K562 (cell line): ENCODE results near the gene UNC45A. TPM values are rescaled to one million over a fixed set of nuclear protein-coding genes. Genes with fewer than 3 reads are reported as not detected.

Source experiments
- ATAC-seq: fragments of 200-7000 bp; cut with Tn5 transposase; 3 replicates; pipeline ENCODE4 v1.9.1; 2020; ENCODE audit warnings: moderate library complexity
- BruUV-seq: library from RNA; stranded (reverse); fragments of 400-500 nt; replicated peaks from 2 replicates; lab custom pipeline; 2021; lab: Mats Ljungman, UMichigan
- CTCF ChIA-PET: fragments of 300-600 bp; formaldehyde crosslinking; extraction: SDS; loops from one replicate; lab custom pipeline; 2021; ENCODE audit warnings: low intra/inter-chr PET ratio; lab: Yijun Ruan, JAX
- POLR2A ChIA-PET: fragments of 300-600, 350-650 bp; sonication (Branson Sonifier 250); formaldehyde crosslinking; extraction: SDS; loops from one replicate; lab custom pipeline; 2021; ENCODE audit warnings: antibody characterized with exemption, inconsistent platforms; lab: Yijun Ruan, JAX
- DNase-seq, 4 experiments: peaks; one replicate each; pipeline versions ENCODE4 v3.0.0 to v3.0.0-alpha.2; 2011 to 2018; ENCODE audit warnings: low spot score in 3 of 4, mixed read lengths in 3 of 4; ENCODE audit errors: extremely low read depth in 1 of 4
- FAIRE-seq: peaks from 2 replicates; lab custom pipeline; 2011; peaks lifted over from hg19 to GRCh38; lab: Jason Lieb, UNC
- H2AFZ ChIP-seq: 2 replicates; pipeline ENCODE4 v1.6.0; 2011; ENCODE audit warnings: low read depth, low read length, control low read depth, inconsistent platforms
- H3K27ac ChIP-seq: fragments of 200-600 bp; 3 replicates; pipeline ENCODE4 v1.8.0; 2011; ENCODE audit warnings: low read depth, mild to moderate bottlenecking, control low read depth, inconsistent platforms, low read length, moderate library complexity, mixed read lengths; ENCODE audit errors: extremely low read depth
- H3K27me3 ChIP-seq, 2 experiments: fragments of 300-600 bp in 1 of 2; 2 replicates in 1 of 2; 3 replicates in 1 of 2; pipeline versions ENCODE4 v1.6.0 to v1.8.0; 2011; ENCODE audit warnings: inconsistent platforms in 2 of 2, low read length in 2 of 2, mild to moderate bottlenecking in 1 of 2, mixed read lengths in 1 of 2, moderate library complexity in 1 of 2; ENCODE audit not compliant: control insufficient read depth in 2 of 2, insufficient read depth in 2 of 2
- H3K36me3 ChIP-seq: fragments of 300-600 bp; 3 replicates; pipeline ENCODE4 v1.8.0; 2011; ENCODE audit warnings: mild to moderate bottlenecking, low read length, inconsistent platforms; ENCODE audit not compliant: control insufficient read depth, insufficient read depth
- H3K4me1 ChIP-seq, 2 experiments: fragments of 200-600 bp in 1 of 2; replicated peaks in 1 of 2; 2 replicates in 1 of 2; 3 replicates in 1 of 2; pipeline versions ENCODE4 v1.5.1 to v1.8.0; 2011; ENCODE audit warnings: inconsistent platforms in 2 of 2, low read length in 2 of 2, mild to moderate bottlenecking in 1 of 2, mixed read lengths in 1 of 2, moderate library complexity in 1 of 2; ENCODE audit not compliant: control insufficient read depth in 2 of 2, insufficient read depth in 2 of 2
- H3K4me2 ChIP-seq: 2 replicates; pipeline ENCODE4 v1.6.1; 2011; ENCODE audit warnings: low read length, control low read depth, inconsistent platforms, mixed read lengths; ENCODE audit not compliant: insufficient read depth
- H3K4me3 ChIP-seq: fragments of 200-600 bp; sonication (generic), shearing (Covaris generic); 2 replicates; pipeline ENCODE4 v1.5.1; 2016; ENCODE audit warnings: control low read depth, inconsistent platforms
- H3K79me2 ChIP-seq: fragments of 200-600 bp; 3 replicates; pipeline ENCODE4 v1.8.0; 2011; ENCODE audit warnings: low read length, inconsistent platforms; ENCODE audit not compliant: control insufficient read depth, insufficient read depth
- H3K9ac ChIP-seq, 2 experiments: 2 replicates each; pipeline versions ENCODE4 v1.6.0 to v1.6.1; 2011; ENCODE audit warnings: low read depth in 2 of 2, low read length in 2 of 2, control low read depth in 1 of 2, inconsistent platforms in 1 of 2, mild to moderate bottlenecking in 1 of 2, mixed read lengths in 1 of 2; ENCODE audit not compliant: insufficient read depth in 1 of 2
- H3K9me1 ChIP-seq: one replicate; pipeline ENCODE4 v1.6.0; 2011; ENCODE audit warnings: inconsistent platforms, mild to moderate bottlenecking, low read length, moderate library complexity; ENCODE audit not compliant: control insufficient read depth, insufficient read depth
- H3K9me3 ChIP-seq: replicated peaks from 2 replicates; pipeline ENCODE4 v1.5.1; 2011; ENCODE audit warnings: low read depth, low read length, inconsistent platforms; ENCODE audit not compliant: control insufficient read depth, insufficient read depth
- H4K20me1 ChIP-seq: replicated peaks from 2 replicates; pipeline ENCODE4 v1.6.1; 2011; ENCODE audit warnings: low read length, inconsistent platforms, mixed read lengths; ENCODE audit not compliant: control insufficient read depth, insufficient read depth
- BRD9 ChIP-seq: fragments of 450-650 bp; IDR thresholded peaks from 2 replicates; pipeline ENCODE4 v1.6.1; 2018; ENCODE audit warnings: low read depth; ENCODE audit not compliant: partially characterized antibody
- CGGBP1 ChIP-seq: fragments of 250-450 bp; sonication (Bioruptor Pico); IDR thresholded peaks from 2 replicates; pipeline ENCODE4 v1.9.0; 2021; ENCODE audit warnings: mild to moderate bottlenecking
- GABPB1 ChIP-seq: sonication (generic); formaldehyde crosslinking; IDR thresholded peaks from 2 replicates; pipeline ENCODE4 v1.8.0; 2022; ENCODE audit warnings: mild to moderate bottlenecking, missing genetic modification reagents
- HDAC2 ChIP-seq: fragments of 450-650 bp; IDR thresholded peaks from 2 replicates; pipeline ENCODE4 v1.6.1; 2016; ENCODE audit warnings: mild to moderate bottlenecking
- HEY1 ChIP-seq: fragments of 250-450 bp; sonication (Bioruptor Pico); IDR thresholded peaks from 2 replicates; pipeline ENCODE4 v1.5.0; 2020; ENCODE audit warnings: mild to moderate bottlenecking, moderate library complexity, borderline replicate concordance
- JUND ChIP-seq, 2 experiments: IDR thresholded peaks; 2 replicates in 1 of 2; 3 replicates in 1 of 2; pipeline ENCODE4 v1.6.1; 2011; ENCODE audit warnings: borderline replicate concordance in 2 of 2, low read depth in 2 of 2, low read length in 2 of 2, improper control_type of control experiment in 1 of 2, missing biosample characterization in 1 of 2, missing genetic modification characterization in 1 of 2, missing genetic modification reagents in 1 of 2
- KDM4B ChIP-seq, 2 experiments: fragments of 450-650 bp in 1 of 2; sonication (generic) in 1 of 2; IDR thresholded peaks; 2 replicates each; pipeline ENCODE4 v1.6.1; 2016 to 2017; ENCODE audit warnings: borderline replicate concordance in 2 of 2, antibody characterized with exemption in 1 of 2, low read depth in 1 of 2, mild to moderate bottlenecking in 1 of 2
- NONO ChIP-seq, 2 experiments: fragments of 200-400 bp in 1 of 2; fragments of 450-650 bp in 1 of 2; formaldehyde crosslinking in 1 of 2; IDR thresholded peaks; 2 replicates each; pipeline ENCODE4 v1.6.1; 2017; ENCODE audit warnings: low read depth in 2 of 2, mild to moderate bottlenecking in 2 of 2, moderate library complexity in 2 of 2, low read length in 1 of 2
- RBM17 ChIP-seq: fragments of 200-400 bp; formaldehyde crosslinking; IDR thresholded peaks from 2 replicates; pipeline ENCODE4 v1.6.1; 2017; ENCODE audit warnings: low read depth, mild to moderate bottlenecking, low read length, borderline replicate concordance
- RUNX1 ChIP-seq: sonication (generic); IDR thresholded peaks from 2 replicates; pipeline ENCODE4 v1.6.1; 2016; ENCODE audit warnings: antibody characterized with exemption, low read depth
- TEAD4 ChIP-seq, 2 experiments: sonication (generic) in 1 of 2; formaldehyde crosslinking in 1 of 2; IDR thresholded peaks; 2 replicates each; pipeline versions ENCODE4 v1.6.1 to v1.8.0; 2012 to 2022; ENCODE audit warnings: borderline replicate concordance in 1 of 2, inconsistent platforms in 1 of 2, low read length in 1 of 2, mild to moderate bottlenecking in 1 of 2, missing genetic modification reagents in 1 of 2
- TSHZ1 ChIP-seq: fragments of 250-450 bp; sonication (Bioruptor Pico); IDR thresholded peaks from 2 replicates; pipeline ENCODE4 v1.4.0; 2020; ENCODE audit warnings: mild to moderate bottlenecking, moderate library complexity
- WGBS: fragments of 100-300 bp; shearing (Covaris generic); methylation state at CpG from one replicate; pipeline ENCODE4 v1.1.6; 2016; ENCODE audit warnings: low coverage, mixed read lengths; ENCODE audit not compliant: insufficient coverage; ENCODE audit errors: missing lambda C conversion rate; 5-methylcytosine and 5-hydroxymethylcytosine counted together
- in situ Hi-C: fragments of 300-500 bp; cut with MboI; formaldehyde crosslinking; loops from 4 replicates; pipeline ENCODE4 v1.15.0; 2018; ENCODE audit warnings: inconsistent platforms, mixed read lengths
- intact Hi-C: fragments of 100-400 bp; cut with micrococcal nuclease; formaldehyde crosslinking; loops from 2 replicates; pipeline ENCODE4 v1.14.2; 2022
- polyA plus RNA-seq, 8 experiments: library from polyadenylated mRNA; depleted of rRNA in 4 of 8; stranded (reverse) in 5 of 8; unstranded in 3 of 8; fragments of >200 nt; fragmentation: Nextera tagmentation in 2 of 8; fragmentation: Illumina TruSeq in 1 of 8; extraction: Ambion mirVana in 2 of 8; extraction: Trizol in 1 of 8; gene quantifications; 2 replicates each; pipeline versions ENCODE4 v1.2.1 to v1.2.3, GENCODE V29; 2011 to 2014; ENCODE audit warnings: inconsistent platforms in 1 of 8, missing spikeins in 1 of 8
- total RNA-seq, 7 experiments: library from RNA; depleted of rRNA in 6 of 7; stranded (reverse); fragments of >200 nt in 6 of 7; fragmentation: Illumina TruSeq in 2 of 7; extraction: Trizol in 2 of 7; gene quantifications; 2 replicates each; pipeline versions ENCODE4 v1.2.1 to v1.2.3, GENCODE V29; 2011 to 2021; ENCODE audit warnings: low replicate concordance in 1 of 7
- TF ChIP-seq, protein P1 (sequence below): sonication (generic); formaldehyde crosslinking; IDR thresholded peaks from 2 replicates; pipeline ENCODE4 v1.8.1; 2023; ENCODE audit warnings: mild to moderate bottlenecking, missing genetic modification reagents

UNC45A gene
- total and polyA plus RNA-seq, 9 of the 15 experiments (the other 6 are each of a cell fraction or from before 2014, with no cell fraction given) = 22.4 to 79.3 (median 43.7) TPM

DNA sequence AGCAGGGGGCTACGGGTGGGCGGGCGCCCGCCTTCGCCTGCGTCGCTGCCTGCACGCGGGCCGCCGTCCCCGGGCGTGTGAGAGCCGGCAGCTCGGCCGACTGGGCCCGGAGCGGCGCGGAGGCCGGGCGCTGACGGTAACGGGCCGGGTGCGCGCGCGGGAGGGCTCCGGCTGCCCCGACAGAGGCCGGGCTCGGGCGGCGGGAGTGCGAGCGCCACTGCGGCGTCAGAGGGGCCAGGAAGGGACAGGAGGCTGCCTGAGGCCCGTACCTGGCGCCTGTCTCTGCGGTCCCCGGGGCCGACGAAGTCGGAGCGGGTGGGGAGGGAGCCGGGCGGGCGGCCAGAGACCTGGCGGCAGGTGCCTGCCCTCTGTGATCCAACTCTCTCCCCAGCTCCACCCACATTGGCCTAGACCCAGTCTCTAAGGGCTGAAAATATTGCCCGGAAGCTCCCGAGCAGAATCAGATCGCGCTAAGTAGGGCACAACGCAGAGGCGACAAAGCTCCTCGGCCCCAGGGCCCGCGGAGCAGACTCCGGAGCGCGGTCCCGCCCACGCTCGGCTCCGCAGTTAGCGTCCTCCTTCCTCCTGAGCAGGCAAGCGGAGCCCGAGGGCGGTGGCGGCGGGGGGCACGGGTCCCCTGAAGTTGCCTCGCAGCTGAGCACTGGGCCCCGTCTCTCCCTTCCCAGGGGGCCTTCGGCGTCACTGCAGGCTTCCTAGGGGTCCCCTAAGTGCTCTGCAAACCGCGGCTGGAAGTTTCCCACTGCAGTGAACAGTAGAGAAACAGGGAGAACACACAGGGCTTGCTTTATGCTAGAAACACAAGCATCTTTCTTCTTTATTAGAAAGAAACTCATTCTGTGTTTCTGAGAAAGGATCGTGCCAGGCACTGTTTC, 32.0 kb upstream of the UNC45A start, which contains the start of gene MAN2A2:
TSS of gene MAN2A2 (plus strand) at position 463 of the 893 bp plus-strand sequence. CDS start 906 bp downstream, outside the sequence.
- under 1% methylated on average over 49 of the region's 81 CpGs for WGBS
- BruUV-seq = no TSS peak
- intact Hi-C loops = no loop called here
- TF ChIP-seq TEAD4 (IDR thresholded peaks at IDR 0.05; ENCODE audit: low read length) = peak; percentile 27; the same call in 1 of the 2 replicates
- TF ChIP-seq TEAD4 (CRISPR knock-in tag; IDR thresholded peaks at IDR 0.05; ENCODE audit: borderline replicate concordance) = peak; percentile 41; the same call in 1 of the 2 replicates
- TF ChIP-seq RBM17 = no peak
- TF ChIP-seq TSHZ1 (CRISPR knock-in tag) = no peak
- no peak for TF ChIP-seq JUND (IDR thresholded peaks at IDR 0.05; ENCODE audit: borderline replicate concordance, low read depth, low read length)
- peak; percentile 6; the same call in 1 of the 3 replicates for TF ChIP-seq JUND (tag; IDR thresholded peaks at IDR 0.05; ENCODE audit: borderline replicate concordance, low read depth, low read length)
- no peak for TF ChIP-seq CGGBP1
- TF ChIP-seq KDM4B (IDR thresholded peaks at IDR 0.05; ENCODE audit: borderline replicate concordance in 2 of 2, low read depth in 1 of 2) = peak in 1 of 2 experiments; percentile 72; a peak in 1 of 4 replicates
- 0 out of 4 replicates have a peak, but pooled peaks of 1 of the 2 experiments have one; percentile 40 for TF ChIP-seq NONO (IDR thresholded peaks at IDR 0.05; ENCODE audit: low read depth in 2 of 2, low read length in 1 of 2)
- TF ChIP-seq, protein P1, sequence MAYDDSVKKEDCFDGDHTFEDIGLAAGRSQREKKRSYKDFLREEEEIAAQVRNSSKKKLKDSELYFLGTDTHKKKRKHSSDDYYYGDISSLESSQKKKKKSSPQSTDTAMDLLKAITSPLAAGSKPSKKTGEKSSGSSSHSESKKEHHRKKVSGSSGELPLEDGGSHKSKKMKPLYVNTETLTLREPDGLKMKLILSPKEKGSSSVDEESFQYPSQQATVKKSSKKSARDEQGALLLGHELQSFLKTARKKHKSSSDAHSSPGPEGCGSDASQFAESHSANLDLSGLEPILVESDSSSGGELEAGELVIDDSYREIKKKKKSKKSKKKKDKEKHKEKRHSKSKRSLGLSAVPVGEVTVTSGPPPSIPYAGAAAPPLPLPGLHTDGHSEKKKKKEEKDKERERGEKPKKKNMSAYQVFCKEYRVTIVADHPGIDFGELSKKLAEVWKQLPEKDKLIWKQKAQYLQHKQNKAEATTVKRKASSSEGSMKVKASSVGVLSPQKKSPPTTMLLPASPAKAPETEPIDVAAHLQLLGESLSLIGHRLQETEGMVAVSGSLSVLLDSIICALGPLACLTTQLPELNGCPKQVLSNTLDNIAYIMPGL (CRISPR knock-in tag) = no peak
- 0 out of 2 replicates have a peak, but pooled peaks have one; percentile 47 for TF ChIP-seq GABPB1 (CRISPR knock-in tag)
- no peak for TF ChIP-seq HEY1 (CRISPR knock-in tag)
- TF ChIP-seq HDAC2 = peak; percentile 37; the same call in 1 of the 2 replicates
- TF ChIP-seq RUNX1 = no peak
- no peak for TF ChIP-seq BRD9

More for the DNA sequence above, 32.0 kb upstream of the UNC45A start, which contains the start of gene MAN2A2:
- Histone ChIP-seq H3K79me2 (peaks cover 52% of the 10 kb centered on the region), H2AFZ (peak within 1 kb of the TSS; percentile 69), H4K20me1 (no peaks in the 10 kb centered on the region), H3K27ac (peak within 1 kb of the TSS; percentile 99), H3K9me1 (peaks cover 4% of the 10 kb centered on the region), H3K4me3 (peak within 1 kb of the TSS; percentile 69), H3K4me1 (peaks cover 26 to 72% of the 10 kb centered on the region in 2 experiments; a peak in 4 of 5 replicates), H3K9me3 (no peaks in the 10 kb centered on the region), H3K4me2 (peak within 1 kb of the TSS; percentile 93), H3K27me3 (no peaks in the 10 kb centered on the region), H3K36me3 (peaks cover 39% of the 10 kb centered on the region), H3K9ac (peak within 1 kb of the TSS; percentile 95 to 99)
- ChIA-PET POLR2A (interaction anchor here (0.6 to 7.0 kb wide), 18 partner anchors 7 to 1144 kb away, joined by 3 to 70 read pairs (median 4); partner anchors contain the start of genes HDDC3 and UNC45A), CTCF (interaction anchor here (0.6 to 0.8 kb wide), 2 partner anchors 31 to 254 kb away, joined by 3 read pairs; no protein-coding TSS in a partner anchor)
- in situ Hi-C loops = no loop called here
- peak; percentile 82 for ATAC-seq
- peak; percentile 86 for FAIRE-seq
- DNase-seq = peak; percentile 78 to 88 (median 81)
